Upper lobe of left lung (tissue), 4 donors: ENCODE measurements around the gene PLEKHF1.

Experiments used
- CTCF ChIP-seq, 6 experiments: fragments of 450-650 bp in 4 of 6; fragments of 200-600 bp in 2 of 6; sonication (generic) in 2 of 6; IDR thresholded peaks; one replicate each; pipeline ENCODE4 v1.5.1; 2016 to 2019; ENCODE audit warnings: antibody characterized with exemption in 6 of 6
- EP300 ChIP-seq, 4 donors: sonication (generic); formaldehyde crosslinking; IDR thresholded peaks; one replicate each; pipeline ENCODE4 v1.5.1; 2017; ENCODE audit warnings: antibody characterized with exemption in 4 of 4, control low read depth in 2 of 4
- POLR2A ChIP-seq, 4 donors: fragments of 450-650 bp; IDR thresholded peaks; one replicate each; pipeline ENCODE4 v1.5.1; 2016 to 2017; ENCODE audit warnings: antibody characterized with exemption in 4 of 4, mild to moderate bottlenecking in 2 of 4
- POLR2AphosphoS5 ChIP-seq, 2 donors: sonication (generic); formaldehyde crosslinking; IDR thresholded peaks; one replicate each; pipeline ENCODE4 v1.5.1; 2017; ENCODE audit warnings: antibody characterized with exemption in 2 of 2

- no peak for TF ChIP-seq CTCF (IDR thresholded peaks at IDR 0.05)
- TF ChIP-seq POLR2A (IDR thresholded peaks at IDR 0.05), result no peak
- TF ChIP-seq POLR2AphosphoS5 (IDR thresholded peaks at IDR 0.05), result no peak
- no peak for TF ChIP-seq EP300 (IDR thresholded peaks at IDR 0.05)
Observed at GRCh38 chr19:29724102-29724641, 58.9 kb downstream of the PLEKHF1 start.
